Endothelial cell of umbilical vein (primary cell): ENCODE results near the gene ZNF384. TPM values are rescaled to one million over a fixed set of nuclear protein-coding genes. Genes with fewer than 3 reads are reported as not detected.

Experiments
- BruUV-seq: library from RNA; stranded (reverse); fragments of 400-500 nt; replicated peaks from 2 replicates; lab custom pipeline; 2021; lab: Mats Ljungman, UMichigan
- CTCF ChIA-PET: fragments of 300-600, 350-600 bp; sonication (Branson Sonifier 250); formaldehyde crosslinking; loops from one replicate; lab custom pipeline; 2021; ENCODE audit warnings: antibody characterized with exemption, inconsistent platforms; lab: Charles Lee
- POLR2A ChIA-PET: fragments of 300-600, 350-600 bp; sonication (Branson Sonifier 250); formaldehyde crosslinking; loops from one replicate; lab custom pipeline; 2021; ENCODE audit warnings: antibody characterized with exemption, inconsistent platforms; lab: Charles Lee
- DNase-seq: peaks from one replicate; pipeline ENCODE4 v3.0.0-alpha.2; 2011; ENCODE audit warnings: low read depth, low spot score
- FAIRE-seq: peaks from 2 replicates; lab custom pipeline; 2011; peaks lifted over from hg19 to GRCh38; lab: Jason Lieb, UNC
- H2AFZ ChIP-seq: 2 replicates; pipeline ENCODE4 v1.6.0; 2012; ENCODE audit warnings: low read depth, low read length, control low read depth, inconsistent platforms
- H3K27ac ChIP-seq: 2 replicates; pipeline ENCODE4 v1.5.1; 2011; ENCODE audit warnings: low read depth, mild to moderate bottlenecking, control low read depth, low read length, moderate library complexity; ENCODE audit not compliant: insufficient read depth
- H3K27me3 ChIP-seq, 2 experiments: 2 replicates each; pipeline versions ENCODE4 v1.6.0 to v1.6.1; 2011; ENCODE audit warnings: low read length in 2 of 2, mixed read lengths in 1 of 2; ENCODE audit not compliant: control insufficient read depth in 2 of 2, insufficient read depth in 2 of 2
- H3K36me3 ChIP-seq, 2 experiments: 2 replicates in 1 of 2; 3 replicates in 1 of 2; pipeline ENCODE4 v1.5.1; 2011; ENCODE audit warnings: low read length in 2 of 2, mild to moderate bottlenecking in 1 of 2, moderate library complexity in 1 of 2; ENCODE audit not compliant: control insufficient read depth in 2 of 2, insufficient read depth in 2 of 2; ENCODE audit errors: extremely low read depth in 1 of 2
- H3K4me1 ChIP-seq: 3 replicates; pipeline ENCODE4 v1.5.1; 2011; ENCODE audit warnings: mild to moderate bottlenecking, low read length; ENCODE audit not compliant: control insufficient read depth, insufficient read depth; ENCODE audit errors: extremely low read depth
- H3K4me2 ChIP-seq: 2 replicates; pipeline ENCODE4 v1.6.1; 2011; ENCODE audit warnings: low read length, control low read depth, mixed read lengths; ENCODE audit not compliant: insufficient read depth
- H3K4me3 ChIP-seq, 3 experiments: fragments of 200-600 bp in 1 of 3; sonication (generic), shearing (Covaris generic) in 1 of 3; replicated peaks in 1 of 3; 2 replicates each; pipeline ENCODE4 v1.5.1; 2011 to 2016; ENCODE audit warnings: control low read depth in 3 of 3, low read length in 3 of 3, mild to moderate bottlenecking in 2 of 3, inconsistent platforms in 1 of 3, low read depth in 1 of 3, moderate library complexity in 1 of 3; ENCODE audit not compliant: insufficient read depth in 1 of 3
- H3K79me2 ChIP-seq: 2 replicates; pipeline ENCODE4 v1.6.0; 2012; ENCODE audit warnings: low read length, inconsistent platforms; ENCODE audit not compliant: control insufficient read depth, insufficient read depth
- H3K9ac ChIP-seq: replicated peaks from 2 replicates; pipeline ENCODE3; 2011; ENCODE audit warnings: low read length, control low read depth; ENCODE audit not compliant: insufficient read depth; ENCODE audit errors: extremely low read depth
- H3K9me1 ChIP-seq: replicated peaks from 3 replicates; pipeline ENCODE4 v1.6.0; 2011; ENCODE audit warnings: mild to moderate bottlenecking, low read length; ENCODE audit not compliant: control insufficient read depth, insufficient read depth; ENCODE audit errors: extremely low read depth
- H3K9me3 ChIP-seq: replicated peaks from 2 replicates; pipeline ENCODE4 v1.5.1; 2012; ENCODE audit warnings: low read length, inconsistent platforms; ENCODE audit not compliant: control insufficient read depth, insufficient read depth
- H4K20me1 ChIP-seq: replicated peaks from 2 replicates; pipeline ENCODE3; 2011; ENCODE audit warnings: mild to moderate bottlenecking, low read length; ENCODE audit not compliant: control insufficient read depth, insufficient read depth; ENCODE audit errors: extremely low read depth
- EZH2 ChIP-seq: IDR thresholded peaks from 2 replicates; pipeline ENCODE4 v1.6.1; 2012; ENCODE audit warnings: borderline replicate concordance, low read depth, mild to moderate bottlenecking, moderate library complexity, low read length, inconsistent platforms; ENCODE audit not compliant: severe bottlenecking
- FOS ChIP-seq: IDR thresholded peaks from 2 replicates; pipeline ENCODE4 v1.6.1; 2011; ENCODE audit warnings: mild to moderate bottlenecking, low read length, moderate library complexity, borderline replicate concordance; ENCODE audit not compliant: insufficient read depth
- GATA2 ChIP-seq: IDR thresholded peaks from 2 replicates; pipeline ENCODE4 v1.7.0; 2011; ENCODE audit warnings: low read depth, mild to moderate bottlenecking, moderate library complexity, mixed read lengths, low read length; ENCODE audit not compliant: insufficient read length, insufficient read depth
- JUN ChIP-seq: IDR thresholded peaks from 2 replicates; pipeline ENCODE4 v1.6.1; 2011; ENCODE audit warnings: borderline replicate concordance, low read depth; ENCODE audit not compliant: insufficient read length, insufficient read depth
- MYC ChIP-seq: IDR thresholded peaks from one replicate; pipeline ENCODE4 v1.6.1; 2011; ENCODE audit warnings: mild to moderate bottlenecking, low read depth, low read length
- POLR2A ChIP-seq: IDR thresholded peaks from 2 replicates; pipeline ENCODE4 v1.6.1; 2012; ENCODE audit warnings: low read depth, mild to moderate bottlenecking, control low read depth, low read length
- POLR2AphosphoS5 ChIP-seq: IDR thresholded peaks from 2 replicates; pipeline ENCODE4 v1.6.1; 2012; ENCODE audit warnings: low read depth, mild to moderate bottlenecking, control low read depth, low read length, moderate library complexity; ENCODE audit not compliant: insufficient read depth
- dilution Hi-C: fragments of 300-500 bp; cut with MboI; formaldehyde crosslinking; loops from one replicate; pipeline ENCODE4 v1.15.0; 2019; ENCODE audit warnings: low sequenced_read_pairs; ENCODE audit not compliant: extremely low pct_ligation_motif_present
- intact Hi-C: fragments of 100-400 bp; cut with micrococcal nuclease; formaldehyde crosslinking; loops from one replicate; pipeline ENCODE4 v1.10.0; 2022
- polyA plus RNA-seq, 4 experiments: library from polyadenylated mRNA; depleted of rRNA in 3 of 4; stranded (reverse) in 3 of 4; unstranded in 1 of 4; fragments of >200 nt; gene quantifications; 2 replicates each; pipeline versions ENCODE4 v1.2.1 to v1.2.3, GENCODE V29; 2011 to 2012; ENCODE audit warnings: missing spikeins in 1 of 4
- total RNA-seq: library from RNA; stranded (reverse); gene quantifications from 2 replicates; pipeline ENCODE4 v1.2.3, GENCODE V29; 2021
- TF ChIP-seq, protein P1 (sequence below), 2 donors: IDR thresholded peaks; 1 replicate in 1 of 2; 2 replicates in 1 of 2; pipeline ENCODE4 v1.5.1; 2011; ENCODE audit warnings: low read length in 2 of 2, mild to moderate bottlenecking in 2 of 2, moderate library complexity in 2 of 2, control low read depth in 1 of 2, inconsistent platforms in 1 of 2, low read depth in 1 of 2; ENCODE audit not compliant: insufficient read depth in 1 of 2; ENCODE audit errors: extremely low read depth in 1 of 2
- TF ChIP-seq, protein P2 (sequence below): IDR thresholded peaks from 2 replicates; pipeline ENCODE4 v1.6.1; 2011; ENCODE audit not compliant: insufficient read depth, insufficient read length

Gene ZNF384
- total and polyA plus RNA-seq, 2 donors (not counting 3 experiments of a cell fraction or from before 2014, with no cell fraction given): 52.8 to 58.3 TPM

DNA sequence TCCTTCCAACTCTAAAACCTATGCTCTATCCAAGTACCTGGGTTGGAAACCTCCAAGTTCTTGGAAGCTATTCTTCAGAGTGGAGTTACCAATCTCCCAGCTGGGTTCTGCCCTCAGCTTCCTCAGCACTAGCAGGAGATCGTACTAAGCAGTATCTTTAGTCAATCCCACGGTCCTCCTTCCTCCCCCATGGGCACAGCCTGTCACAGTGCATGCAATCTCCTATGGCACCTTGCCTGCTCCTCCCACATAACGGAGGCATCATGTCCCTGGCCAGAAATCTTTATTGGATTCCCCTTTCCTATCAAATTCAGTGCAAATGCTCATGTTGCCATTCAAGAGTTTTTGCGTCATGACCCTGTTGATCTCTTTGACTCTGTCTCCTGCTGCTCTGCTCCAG lies 48.0 kb downstream of the ZNF384 start:
- FAIRE-seq: no peak
- no peaks in the 10 kb centered on the region for H3K79me2 ChIP-seq
- POLR2A ChIA-PET: interaction anchor here (1.1 kb wide), 1 partner anchor 11 kb away, joined by 3 read pairs; no protein-coding TSS in a partner anchor
- TF ChIP-seq FOS: no peak
- no peak for TF ChIP-seq POLR2AphosphoS5
- no peak for TF ChIP-seq POLR2A
- TF ChIP-seq, protein P1, sequence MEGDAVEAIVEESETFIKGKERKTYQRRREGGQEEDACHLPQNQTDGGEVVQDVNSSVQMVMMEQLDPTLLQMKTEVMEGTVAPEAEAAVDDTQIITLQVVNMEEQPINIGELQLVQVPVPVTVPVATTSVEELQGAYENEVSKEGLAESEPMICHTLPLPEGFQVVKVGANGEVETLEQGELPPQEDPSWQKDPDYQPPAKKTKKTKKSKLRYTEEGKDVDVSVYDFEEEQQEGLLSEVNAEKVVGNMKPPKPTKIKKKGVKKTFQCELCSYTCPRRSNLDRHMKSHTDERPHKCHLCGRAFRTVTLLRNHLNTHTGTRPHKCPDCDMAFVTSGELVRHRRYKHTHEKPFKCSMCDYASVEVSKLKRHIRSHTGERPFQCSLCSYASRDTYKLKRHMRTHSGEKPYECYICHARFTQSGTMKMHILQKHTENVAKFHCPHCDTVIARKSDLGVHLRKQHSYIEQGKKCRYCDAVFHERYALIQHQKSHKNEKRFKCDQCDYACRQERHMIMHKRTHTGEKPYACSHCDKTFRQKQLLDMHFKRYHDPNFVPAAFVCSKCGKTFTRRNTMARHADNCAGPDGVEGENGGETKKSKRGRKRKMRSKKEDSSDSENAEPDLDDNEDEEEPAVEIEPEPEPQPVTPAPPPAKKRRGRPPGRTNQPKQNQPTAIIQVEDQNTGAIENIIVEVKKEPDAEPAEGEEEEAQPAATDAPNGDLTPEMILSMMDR (IDR thresholded peaks at IDR 0.05; ENCODE audit: extremely low read depth in 1 of 2, insufficient read depth in 1 of 2, low read depth in 1 of 2, low read length in 2 of 2): no peak
- no peak for TF ChIP-seq MYC
- no peak for TF ChIP-seq GATA2
- no peak for TF ChIP-seq JUN
- TF ChIP-seq, protein P2, sequence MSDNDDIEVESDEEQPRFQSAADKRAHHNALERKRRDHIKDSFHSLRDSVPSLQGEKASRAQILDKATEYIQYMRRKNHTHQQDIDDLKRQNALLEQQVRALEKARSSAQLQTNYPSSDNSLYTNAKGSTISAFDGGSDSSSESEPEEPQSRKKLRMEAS: no peak
- TF ChIP-seq EZH2: no peak
- no peak overlapping the region for H3K4me3 ChIP-seq
- peaks cover 13% of the 10 kb centered on the region for H3K4me1 ChIP-seq
- no peaks in the 10 kb centered on the region for H3K9me3 ChIP-seq
- H3K36me3 ChIP-seq: no peaks in the 10 kb centered on the region
- dilution Hi-C loops: no loop called here
- H3K4me2 ChIP-seq: no peak overlapping the region
- no peak overlapping the region for H3K27ac ChIP-seq
- DNase-seq: no peak
- intact Hi-C loops: no loop called here
- H3K27me3 ChIP-seq: peaks cover 0 to 2% of the 10 kb centered on the region in 2 experiments
- CTCF ChIA-PET: interaction anchor here (1.2 kb wide), 1 partner anchor 18 kb away, joined by 5 read pairs; no protein-coding TSS in a partner anchor
- H4K20me1 ChIP-seq: no peaks in the 10 kb centered on the region
- H3K9ac ChIP-seq: no peak overlapping the region
- H3K9me1 ChIP-seq: no peaks in the 10 kb centered on the region
- BruUV-seq: no TSS peak
- no peak overlapping the region for H2AFZ ChIP-seq
